GM18499 (cell line): ENCODE measurements around the gene FABP6.
"Not testable (repeated sequence)": the region's sequence is repeated elsewhere in the genome, so short reads cannot be mapped to it uniquely, and the experiment has no call there.

ENCODE experiments used
- ATAC-seq: cut with Tn5 transposase; IDR thresholded peaks from one replicate; pipeline ENCODE4 v1.9.1; 2021; ENCODE audit warnings: moderate number of reproducible peaks; ENCODE audit not compliant: insufficient read depth, unreplicated experiment

FABP6 gene

DNA sequence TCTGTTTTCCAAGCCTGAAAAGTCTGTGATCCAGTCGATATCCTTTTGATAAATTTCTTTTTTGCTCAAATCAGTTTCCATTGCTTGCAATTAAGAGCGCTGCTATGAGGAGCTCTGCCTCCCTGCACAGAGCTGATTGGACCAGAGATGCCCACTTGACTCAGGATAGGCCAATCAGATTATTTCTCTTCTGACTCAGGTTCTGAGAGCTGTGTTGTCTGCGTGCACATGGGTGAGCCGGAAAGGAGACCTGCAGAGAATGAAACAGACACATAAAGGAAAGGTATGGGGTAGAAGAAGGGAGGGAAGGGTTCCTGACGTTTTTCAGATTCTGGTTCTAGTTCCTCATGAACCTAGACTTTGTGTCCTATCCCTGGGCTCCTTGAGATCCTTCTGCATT, 15.8 kb upstream of the FABP6 start:
- no peak for ATAC-seq

DNA sequence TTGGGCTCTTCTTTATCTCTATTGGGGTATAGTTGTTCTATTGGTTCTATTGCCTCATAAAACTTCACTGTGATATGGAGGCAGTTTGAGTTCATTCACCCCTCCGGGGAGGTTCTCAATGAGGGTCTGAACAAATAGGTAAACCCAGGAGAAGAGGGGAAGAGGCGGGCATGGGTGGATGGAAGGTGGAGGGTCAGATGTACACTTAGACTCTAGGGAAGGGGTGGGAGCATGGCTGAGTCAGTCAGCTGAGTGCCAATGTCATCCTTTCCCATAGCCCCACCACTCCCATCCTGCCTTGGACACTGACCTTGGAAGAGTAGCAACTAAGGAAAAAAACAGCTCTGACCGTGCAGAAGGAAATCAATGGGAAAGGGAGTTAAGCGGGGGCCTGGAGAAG, 9.9 kb upstream of the FABP6 start:
- no peak for ATAC-seq

DNA sequence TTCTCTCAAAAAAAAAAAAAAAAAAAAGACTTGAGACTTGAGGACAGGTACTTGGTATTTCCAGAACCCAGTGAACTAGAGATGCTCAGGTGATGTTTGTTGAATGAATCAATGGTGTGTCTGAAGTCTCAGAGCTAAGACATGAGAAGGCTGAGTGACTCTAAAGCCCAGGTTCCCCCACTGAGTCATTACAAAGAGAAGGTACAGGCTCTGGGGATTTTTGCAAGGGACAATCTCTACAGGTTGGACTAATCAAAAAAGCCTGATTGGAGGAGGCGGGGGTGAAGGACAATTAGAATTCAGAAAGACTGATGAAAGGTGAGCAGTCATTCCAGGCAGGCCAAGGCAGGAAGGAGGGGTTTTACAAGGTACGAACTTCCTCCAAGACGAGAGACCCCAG, 8.2 kb upstream of the FABP6 start:
- ATAC-seq, result no peak

DNA sequence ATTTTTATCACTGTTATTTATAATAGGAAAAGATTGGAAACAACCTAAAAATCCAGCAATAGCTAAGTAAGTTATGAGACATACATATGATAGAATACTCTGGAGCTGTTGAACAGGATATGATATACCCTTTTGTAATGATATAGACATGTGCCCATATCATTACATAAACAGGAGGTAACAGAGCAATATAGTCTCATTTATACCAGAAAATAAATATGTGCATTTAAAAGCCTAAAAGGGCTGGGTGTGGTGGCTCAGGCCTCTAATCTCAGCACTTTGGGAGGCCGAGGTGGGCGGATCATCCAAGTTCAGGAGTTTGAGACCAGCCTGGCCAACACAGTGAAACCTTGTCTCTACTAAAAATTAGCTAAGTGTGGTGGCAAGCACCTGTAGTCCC, 2.3 kb upstream of the FABP6 start:
- ATAC-seq, result no peak

DNA sequence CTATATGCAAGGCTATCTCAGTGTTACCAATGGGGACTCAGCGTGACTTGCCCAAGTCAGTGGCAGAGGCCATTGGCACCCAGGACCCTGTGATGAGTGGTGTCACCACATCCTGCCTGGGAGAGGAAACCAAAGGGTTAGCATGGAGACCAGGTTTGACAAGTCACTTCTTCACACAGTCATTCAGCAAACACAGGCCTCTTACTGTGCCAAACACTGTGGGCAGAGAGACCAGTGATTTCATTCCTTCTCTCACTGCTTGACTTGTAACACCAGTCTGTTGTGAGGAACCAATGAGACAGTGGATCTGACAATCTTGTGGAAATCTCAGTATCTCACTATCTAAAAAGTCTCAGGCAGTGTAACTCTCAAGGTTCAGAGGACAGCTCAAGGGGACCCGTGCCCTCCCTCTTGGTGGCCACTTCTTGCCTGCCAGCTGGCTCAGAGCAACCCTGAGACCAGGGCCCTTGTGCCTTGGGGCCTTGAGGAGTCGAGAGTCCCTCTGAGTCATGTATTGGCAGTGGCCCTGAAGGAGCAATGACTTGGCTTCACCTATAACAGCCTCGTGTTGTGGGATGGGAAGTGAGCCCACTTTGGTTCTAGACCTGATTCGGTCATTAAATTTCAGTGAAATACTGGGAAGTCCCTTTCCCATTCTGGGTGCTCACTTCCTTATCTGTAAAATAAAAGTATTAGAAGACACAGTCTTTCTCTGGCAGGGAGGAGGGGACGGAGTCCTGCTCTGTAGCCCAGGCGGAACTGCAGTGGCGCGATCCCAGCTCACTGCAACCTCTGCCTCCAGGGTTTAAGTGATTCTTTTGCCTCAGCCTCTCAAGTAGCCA, 1.6 kb downstream of the FABP6 start:
- ATAC-seq, result no peak

DNA sequence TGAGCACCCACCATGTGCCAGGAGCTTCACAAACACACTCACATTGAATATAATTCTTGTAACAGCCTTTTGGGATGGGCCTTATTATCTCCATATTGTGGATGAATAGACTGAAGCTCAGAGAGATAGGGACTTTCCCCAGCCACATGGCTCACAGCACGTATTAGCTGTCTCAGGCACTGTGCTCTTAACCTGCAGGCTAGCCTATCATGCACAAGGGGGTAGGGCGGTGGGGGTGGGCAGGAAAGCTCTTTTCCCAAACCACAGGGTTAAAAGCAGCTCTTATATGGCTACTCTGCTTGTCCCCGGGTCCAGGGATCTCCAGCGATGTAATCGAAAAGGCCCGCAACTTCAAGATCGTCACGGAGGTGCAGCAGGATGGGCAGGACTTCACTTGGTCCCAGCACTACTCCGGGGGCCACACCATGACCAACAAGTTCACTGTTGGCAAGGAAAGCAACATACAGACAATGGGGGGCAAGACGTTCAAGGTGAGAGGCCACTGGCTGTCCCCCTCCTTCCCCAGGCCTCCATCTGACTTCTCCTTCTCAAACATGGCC, 2.6 kb downstream of the FABP6 start:
- no peak for ATAC-seq

DNA sequence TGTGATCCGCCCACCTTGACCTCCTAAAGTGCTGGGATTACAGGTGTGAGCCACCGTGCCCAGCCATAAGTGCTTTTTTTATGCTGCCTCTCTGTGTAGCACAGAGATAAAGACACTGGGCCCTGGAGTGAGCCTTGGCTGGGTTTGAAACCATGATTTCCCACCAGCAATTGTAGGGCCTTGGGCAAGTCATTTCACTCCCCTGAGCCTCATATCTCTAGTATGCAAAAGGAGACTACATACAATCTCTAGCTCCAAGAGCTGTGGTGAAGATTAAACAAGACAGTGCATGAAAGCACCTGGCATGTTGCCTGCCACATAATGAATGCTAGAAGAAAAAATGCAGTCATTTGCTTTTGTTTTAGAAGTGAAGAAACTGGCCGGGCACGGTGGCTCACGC, 3.9 kb downstream of the FABP6 start:
- no peak for ATAC-seq

DNA sequence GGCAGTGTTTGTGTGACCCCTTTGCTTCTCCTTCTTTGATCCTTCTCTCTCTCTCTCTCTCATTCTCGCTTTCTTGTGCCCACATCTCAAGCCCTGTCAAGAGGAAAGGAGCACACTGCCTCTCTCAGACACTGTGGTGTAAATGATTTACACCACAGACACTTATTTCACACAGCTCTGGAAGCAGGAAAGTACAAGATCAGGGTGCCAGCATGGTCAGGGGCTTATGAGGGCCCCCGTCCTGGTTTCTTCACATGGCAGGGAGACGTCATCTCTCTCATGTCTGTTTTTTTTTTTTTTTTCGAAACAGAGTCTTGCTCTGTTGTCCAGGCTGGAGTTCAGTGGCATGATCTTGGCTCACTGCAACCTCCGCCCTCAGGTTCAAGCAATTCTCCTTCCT, 6.4 kb downstream of the FABP6 start:
- no peak for ATAC-seq

DNA sequence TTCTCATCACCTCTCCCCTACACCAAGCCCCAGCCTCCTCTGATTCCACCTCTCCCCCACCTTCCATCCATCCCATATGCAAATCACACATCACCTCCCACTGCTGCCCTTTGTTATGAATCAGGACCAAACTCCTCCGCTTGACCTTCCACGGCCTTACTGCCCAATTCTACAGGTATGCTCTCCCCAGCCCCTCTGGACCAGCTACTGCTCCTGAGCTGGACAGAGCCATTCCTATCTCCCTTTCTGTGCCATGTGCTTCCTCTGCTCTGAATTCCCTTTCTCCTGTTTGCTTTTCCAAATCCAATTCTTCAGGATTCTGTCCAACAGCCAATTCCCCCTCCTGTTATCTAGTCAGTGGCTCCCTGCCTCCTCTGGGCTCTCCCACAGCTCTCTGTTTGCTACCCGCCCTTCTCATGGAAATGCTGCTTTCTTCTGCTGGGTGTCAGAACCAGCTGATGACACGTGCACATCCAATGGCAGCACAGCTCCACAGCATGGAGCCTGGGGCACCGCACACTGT, 8.3 kb downstream of the FABP6 start:
- no peak for ATAC-seq

DNA sequence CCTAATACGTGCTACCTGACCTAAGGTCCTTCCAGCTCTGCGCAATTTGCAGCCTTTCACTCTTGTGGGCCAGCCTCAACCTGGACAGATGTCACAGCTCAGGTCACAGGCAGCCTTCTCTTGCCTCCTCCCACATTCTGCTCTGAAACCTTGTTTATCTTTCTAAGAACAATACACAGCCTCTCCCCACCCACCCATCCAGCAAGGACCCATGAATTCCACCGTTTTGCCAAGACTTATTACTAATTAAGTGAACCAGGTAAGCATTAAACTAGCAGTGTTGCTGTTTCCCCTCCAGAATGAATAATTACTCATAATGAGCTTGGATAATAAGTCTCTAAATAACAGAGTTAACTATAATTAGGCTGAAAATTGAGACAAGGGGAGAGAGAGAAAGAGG, 11.0 kb downstream of the FABP6 start:
- ATAC-seq, result no peak

DNA sequence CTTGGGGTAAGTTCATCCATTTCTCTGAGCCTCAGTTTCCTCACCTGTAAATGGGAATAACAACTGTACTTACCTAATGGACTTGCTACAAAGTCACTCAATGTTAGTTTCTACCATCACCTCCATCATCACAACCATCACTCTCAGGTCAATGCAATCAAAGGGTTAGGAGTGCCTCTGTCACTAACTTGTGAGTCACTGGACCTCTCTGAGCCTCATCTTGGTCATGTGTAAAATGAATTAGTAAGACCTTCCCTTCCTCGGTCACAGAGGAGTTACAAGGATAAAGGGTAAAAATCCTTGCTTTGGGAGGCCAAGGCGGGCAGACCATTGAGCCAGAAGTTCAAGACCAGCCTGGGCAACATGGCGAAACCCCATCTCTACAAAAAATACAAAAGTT, 12.8 kb downstream of the FABP6 start:
- no peak for ATAC-seq

DNA sequence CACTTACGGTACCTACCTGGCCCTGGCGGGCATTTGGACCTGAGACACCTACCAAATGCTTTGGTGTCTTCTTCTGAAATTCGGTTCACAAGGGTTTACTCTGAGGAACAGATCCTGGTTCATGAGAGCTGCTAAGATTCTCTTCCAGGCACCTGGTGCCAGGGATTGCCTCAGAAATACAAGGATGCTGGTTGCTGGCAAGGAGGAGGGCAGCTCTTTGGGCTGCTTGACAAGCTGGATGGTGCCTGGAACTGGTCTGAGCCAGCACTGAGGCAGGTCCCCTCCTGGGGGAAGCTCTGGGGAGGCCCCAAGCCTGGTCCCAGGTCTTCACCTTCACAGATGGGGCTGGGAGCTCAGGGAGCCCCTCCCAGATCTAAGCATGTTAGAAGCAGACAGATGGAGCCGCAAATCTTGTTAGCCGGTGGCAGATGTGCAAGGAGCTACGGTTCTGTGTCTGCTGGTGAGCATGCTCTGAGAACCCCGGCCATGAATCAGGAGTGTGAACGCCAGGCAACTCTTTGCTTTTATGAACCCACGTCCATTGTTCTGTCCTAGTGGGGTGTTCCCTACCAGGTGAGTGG, 16.3 kb downstream of the FABP6 start:
- ATAC-seq, result no peak

DNA sequence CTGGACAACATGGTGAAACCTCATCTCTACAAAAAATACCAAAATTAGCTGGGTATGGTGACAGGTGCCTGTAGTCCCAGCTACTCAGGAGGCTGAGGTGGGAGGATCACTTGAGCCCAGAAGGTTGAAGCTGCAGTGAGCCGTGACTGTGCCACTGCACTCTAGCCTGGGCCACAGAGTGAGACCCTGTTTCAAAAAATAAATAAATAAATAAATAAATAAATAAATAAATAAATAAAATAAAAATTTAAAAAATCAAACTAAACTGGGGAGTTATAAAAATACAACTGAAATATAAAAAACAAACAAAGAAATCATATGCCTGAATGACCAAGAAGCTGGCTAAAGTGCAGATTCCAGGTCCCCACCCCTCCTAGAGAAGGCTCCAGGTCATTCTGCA, 20.3 kb downstream of the FABP6 start:
- ATAC-seq, result not testable (repeated sequence)

DNA sequence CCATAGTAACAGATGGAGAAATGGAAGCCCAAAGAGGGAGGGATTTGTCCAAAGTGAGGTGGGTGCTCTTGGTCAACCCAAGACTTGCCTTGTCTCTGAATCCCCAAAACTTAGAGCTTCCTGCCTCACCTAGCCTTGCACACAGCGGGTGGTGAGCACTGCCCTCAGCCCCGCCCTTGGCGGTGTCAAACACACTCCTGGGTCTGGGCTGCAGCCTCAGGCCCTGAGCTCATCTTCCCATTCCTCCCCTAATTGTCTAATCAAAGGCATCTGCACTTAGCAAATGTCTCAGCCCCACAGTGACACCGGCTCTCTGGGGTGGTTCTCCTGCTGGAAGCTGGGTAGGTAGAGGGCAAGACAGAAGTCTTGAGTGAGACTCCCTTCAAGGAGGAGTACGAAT, 20.9 kb downstream of the FABP6 start:
- ATAC-seq, result no peak

DNA sequence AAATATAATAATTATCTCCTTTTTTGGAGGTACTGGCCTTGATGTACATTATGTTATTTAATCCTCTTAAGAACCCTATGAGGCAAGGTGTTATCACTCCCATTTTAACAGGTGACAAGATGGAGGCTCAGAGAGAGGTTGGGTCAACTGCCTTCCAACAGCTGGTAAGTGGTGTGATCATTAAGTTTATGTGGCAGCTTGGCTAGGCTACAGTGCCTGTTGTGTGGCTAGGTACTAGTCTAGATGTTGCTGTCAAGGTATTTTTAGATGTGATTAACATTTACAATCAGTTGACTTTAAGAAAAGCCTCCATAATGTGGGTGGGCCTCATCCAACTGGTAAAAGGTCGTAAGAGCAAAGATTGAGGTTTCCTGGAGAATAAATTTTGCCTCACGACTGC, 21.5 kb downstream of the FABP6 start:
- no peak for ATAC-seq

DNA sequence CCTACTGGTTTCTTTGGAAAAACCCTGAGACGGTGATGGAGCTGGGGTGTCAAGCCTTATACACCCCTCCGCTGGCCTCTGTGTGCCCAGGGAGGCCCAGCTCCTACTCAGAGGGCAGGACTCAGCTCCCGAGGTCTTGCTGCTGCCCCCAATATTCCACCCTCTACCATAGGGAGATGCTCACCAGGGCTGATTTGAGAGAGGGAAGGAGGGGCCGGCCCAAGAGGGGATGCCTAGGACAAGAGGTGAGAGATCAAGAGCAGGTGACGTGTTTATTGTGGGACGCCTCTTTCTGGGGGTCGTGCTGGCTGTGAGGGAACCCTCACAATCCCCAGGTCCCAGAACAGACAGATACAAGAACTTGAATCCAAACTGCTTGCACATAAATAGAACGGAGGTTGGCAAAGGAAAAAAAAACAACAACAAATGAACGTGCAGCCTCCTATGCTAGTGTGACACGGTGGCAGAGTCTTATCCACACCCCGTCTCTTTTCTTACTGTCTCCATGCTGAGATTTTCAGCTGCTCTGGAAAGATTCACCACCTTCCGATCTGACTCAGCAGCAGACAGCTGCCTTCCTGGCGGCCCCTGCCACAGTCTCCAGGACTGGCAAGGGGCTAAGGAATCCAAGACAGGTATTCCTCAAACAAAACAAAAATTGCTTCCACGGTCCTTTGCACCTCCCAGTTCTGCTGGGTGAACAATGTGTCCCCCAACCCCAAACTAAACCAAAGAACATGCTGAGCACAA, 22.3 kb downstream of the FABP6 start:
- no peak for ATAC-seq

DNA sequence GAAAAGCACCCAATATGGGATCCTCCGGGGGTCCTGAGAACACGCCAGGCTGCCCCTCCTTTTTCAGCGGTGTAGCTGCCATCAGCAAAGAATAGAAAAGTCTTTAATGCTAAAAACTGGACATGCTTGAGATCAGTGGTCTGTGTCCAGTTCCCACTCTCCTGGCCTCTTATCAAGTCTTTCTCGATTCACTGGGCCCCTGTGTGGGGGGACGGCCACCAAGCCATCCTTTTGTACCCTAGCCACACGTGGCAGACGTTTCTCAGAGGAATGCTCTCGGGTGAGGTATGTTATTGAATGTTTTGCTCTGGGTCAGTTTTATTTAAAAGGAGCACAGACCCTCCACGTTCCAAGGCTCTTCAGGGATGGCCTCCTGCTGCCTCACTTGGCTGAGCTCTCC, 23.6 kb downstream of the FABP6 start:
- ATAC-seq, result no peak

DNA sequence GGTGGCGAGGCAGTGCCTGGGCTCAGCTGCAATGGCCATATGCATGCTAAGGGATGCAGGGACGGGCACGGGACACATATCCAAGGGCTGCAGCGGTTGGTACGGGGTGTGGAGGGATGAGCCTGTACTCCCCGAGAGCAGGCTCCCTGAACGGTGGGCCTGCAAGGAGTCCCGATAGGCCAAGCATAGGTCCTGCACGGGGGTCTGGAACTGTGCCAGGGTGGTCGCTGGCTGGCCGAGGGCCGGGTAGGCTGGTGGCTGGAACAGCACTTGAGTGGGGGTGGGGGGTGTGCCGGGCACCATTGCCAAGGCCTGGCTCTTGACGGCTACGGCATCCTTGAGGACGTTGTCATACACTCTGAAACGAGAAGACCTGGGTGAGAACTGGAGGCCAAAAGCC, 24.1 kb downstream of the FABP6 start:
- no peak for ATAC-seq

DNA sequence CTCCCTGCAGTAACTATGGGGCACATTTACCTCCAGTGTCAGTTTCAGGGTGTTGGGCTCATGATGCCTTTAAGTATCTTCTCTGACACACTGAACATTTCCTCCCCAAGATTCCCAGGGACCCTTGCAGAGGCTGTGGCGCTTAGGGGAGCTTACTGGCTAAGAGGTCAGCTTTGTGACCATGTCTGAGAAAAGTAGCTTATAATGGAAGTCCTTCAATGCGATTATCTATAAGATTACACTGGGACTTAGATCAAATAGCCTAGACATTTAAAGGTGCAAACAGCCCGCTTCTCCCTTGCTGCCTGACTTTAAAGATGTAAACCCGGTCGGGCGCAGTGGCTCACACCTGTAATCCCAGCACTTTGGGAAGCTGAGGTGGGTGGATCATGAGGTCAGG, 25.4 kb downstream of the FABP6 start:
- ATAC-seq, result no peak

DNA sequence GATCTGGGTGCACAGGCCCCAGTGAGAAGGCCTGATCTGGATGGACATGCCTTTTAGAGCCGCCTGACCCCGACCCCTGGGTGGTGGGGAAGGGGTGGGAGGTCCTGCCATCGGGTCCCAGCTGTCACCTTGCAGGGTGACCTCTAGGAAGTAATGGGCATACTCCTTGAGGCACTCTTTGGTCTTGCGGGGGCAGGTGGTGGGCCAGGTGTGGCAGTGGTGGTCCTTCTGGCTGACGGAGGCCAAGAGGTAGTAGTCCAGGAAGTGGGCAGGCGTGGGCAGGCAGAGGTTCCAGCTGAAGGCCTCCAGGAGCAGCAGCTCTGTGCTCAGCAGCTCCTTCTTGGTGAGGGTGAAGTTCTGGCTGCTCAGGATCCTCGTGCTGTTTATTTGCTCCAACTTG, 30.0 kb downstream of the FABP6 start:
- ATAC-seq, result no peak
